Measurements from ENCODE around the gene ALG12.

- TF ChIP-seq CTCF (IDR thresholded peaks at IDR 0.05) (no peak), EP300 (IDR thresholded peaks at IDR 0.05) (no peak), POLR2A (IDR thresholded peaks at IDR 0.05) (no peak)
These were observed 4.7 kb upstream of the ALG12 start for GRCh38 chr22:49922926-49923325.

Measured in ovary (tissue), 3 donors.